SU-DHL-6 (cell line): ENCODE results near the gene PKP2.
"Not testable (repeated sequence)": the region's sequence is repeated elsewhere in the genome, so short reads cannot be mapped to it uniquely, and the experiment has no call there.

Experiments
- H2AFZ ChIP-seq: fragments of 200-600 bp; sonication (generic); 2 replicates; pipeline ENCODE4 v1.6.1; 2014; ENCODE audit warnings: low read depth, mild to moderate bottlenecking, moderate library complexity, mixed read lengths, antibody characterized with exemption, low read length; ENCODE audit not compliant: severe bottlenecking
- H3F3A ChIP-seq: fragments of 200-600 bp; shearing (Covaris generic); 2 replicates; pipeline ENCODE4 v1.6.0; 2016; ENCODE audit warnings: antibody characterized with exemption, mild to moderate bottlenecking; ENCODE audit not compliant: insufficient read depth
- H3K27ac ChIP-seq: fragments of 200-600 bp; sonication (generic); 2 replicates; pipeline ENCODE4 v1.5.1; 2016; ENCODE audit warnings: low read depth, mild to moderate bottlenecking, low read length, moderate library complexity, mixed read lengths
- H3K27me3 ChIP-seq: fragments of 200-600 bp; sonication (generic), shearing (Covaris generic); 2 replicates; pipeline ENCODE4 v1.6.0; 2014; ENCODE audit warnings: mild to moderate bottlenecking, low read length
- H3K36me3 ChIP-seq: fragments of 200-600 bp; sonication (generic); 2 replicates; pipeline ENCODE4 v1.6.1; 2014; ENCODE audit warnings: mild to moderate bottlenecking, low read length, mixed read lengths
- H3K4me2 ChIP-seq: fragments of 300-600, 200-600 bp; shearing (Covaris generic), sonication (generic); 2 replicates; pipeline ENCODE4 v1.6.0; 2014; ENCODE audit warnings: low read length, low read depth, mild to moderate bottlenecking; ENCODE audit not compliant: poor library complexity, severe bottlenecking
- H3K4me3 ChIP-seq: fragments of 200-600 bp; sonication (generic); 2 replicates; pipeline ENCODE4 v1.5.1; 2014; ENCODE audit warnings: antibody characterized with exemption, low read length, mild to moderate bottlenecking, mixed read lengths; ENCODE audit not compliant: insufficient read depth, poor library complexity, severe bottlenecking
- H3K79me2 ChIP-seq: fragments of 200-600 bp; sonication (generic); 2 replicates; pipeline ENCODE4 v1.6.1; 2014; ENCODE audit warnings: mild to moderate bottlenecking, low read length, moderate library complexity; ENCODE audit not compliant: insufficient read depth
- H3K9ac ChIP-seq: fragments of 200-600 bp; sonication (generic); 2 replicates; pipeline ENCODE4 v1.7.0; 2014; ENCODE audit warnings: mild to moderate bottlenecking, low read length
- H3K9me2 ChIP-seq: fragments of 200-600 bp; sonication (generic); replicated peaks from 2 replicates; pipeline ENCODE4 v1.6.1; 2014; ENCODE audit warnings: low read length; ENCODE audit not compliant: insufficient read depth
- H3K9me3 ChIP-seq: fragments of 200-600 bp; sonication (generic); 2 replicates; pipeline ENCODE4 v1.6.1; 2014; ENCODE audit warnings: low read length, mixed read lengths; ENCODE audit not compliant: insufficient read depth
- H4K20me1 ChIP-seq: fragments of 200-600 bp; sonication (generic); 2 replicates; pipeline ENCODE4 v1.6.1; 2014; ENCODE audit warnings: low read depth, mild to moderate bottlenecking, antibody characterized with exemption, low read length, moderate library complexity, mixed read lengths
- EZH2phosphoT487 ChIP-seq: fragments of 200-600 bp; sonication (generic), shearing (Covaris generic); conservative IDR thresholded peaks from 2 replicates; pipeline ENCODE4 v1.6.1; 2018; ENCODE audit warnings: mild to moderate bottlenecking, antibody characterized with exemption, low read length, moderate library complexity, mixed read lengths
- TF ChIP-seq, protein P1 (sequence below): fragments of 200-600 bp; sonication (generic); IDR thresholded peaks from one replicate; pipeline ENCODE4 v1.5.1; 2017; ENCODE audit warnings: antibody characterized with exemption, mild to moderate bottlenecking, low read length, moderate library complexity; ENCODE audit not compliant: insufficient read depth, poor library complexity, severe bottlenecking

Gene PKP2

GRCh38 chr12:32893043-32893442 lies 3.5 kb downstream of the PKP2 start:
- H3K27ac ChIP-seq, result no peak overlapping the region
- H3K4me3 ChIP-seq, result no peak overlapping the region
- no peaks in the 10 kb centered on the region for H3K27me3 ChIP-seq
- no peak overlapping the region for H3K9ac ChIP-seq
- H3F3A ChIP-seq, result no peaks in the 10 kb centered on the region
- no peak overlapping the region for H3K4me2 ChIP-seq
- H3K36me3 ChIP-seq, result no peaks in the 10 kb centered on the region
- no peaks in the 10 kb centered on the region for H4K20me1 ChIP-seq
- no peaks in the 10 kb centered on the region for H3K9me2 ChIP-seq
- TF ChIP-seq, protein P1, sequence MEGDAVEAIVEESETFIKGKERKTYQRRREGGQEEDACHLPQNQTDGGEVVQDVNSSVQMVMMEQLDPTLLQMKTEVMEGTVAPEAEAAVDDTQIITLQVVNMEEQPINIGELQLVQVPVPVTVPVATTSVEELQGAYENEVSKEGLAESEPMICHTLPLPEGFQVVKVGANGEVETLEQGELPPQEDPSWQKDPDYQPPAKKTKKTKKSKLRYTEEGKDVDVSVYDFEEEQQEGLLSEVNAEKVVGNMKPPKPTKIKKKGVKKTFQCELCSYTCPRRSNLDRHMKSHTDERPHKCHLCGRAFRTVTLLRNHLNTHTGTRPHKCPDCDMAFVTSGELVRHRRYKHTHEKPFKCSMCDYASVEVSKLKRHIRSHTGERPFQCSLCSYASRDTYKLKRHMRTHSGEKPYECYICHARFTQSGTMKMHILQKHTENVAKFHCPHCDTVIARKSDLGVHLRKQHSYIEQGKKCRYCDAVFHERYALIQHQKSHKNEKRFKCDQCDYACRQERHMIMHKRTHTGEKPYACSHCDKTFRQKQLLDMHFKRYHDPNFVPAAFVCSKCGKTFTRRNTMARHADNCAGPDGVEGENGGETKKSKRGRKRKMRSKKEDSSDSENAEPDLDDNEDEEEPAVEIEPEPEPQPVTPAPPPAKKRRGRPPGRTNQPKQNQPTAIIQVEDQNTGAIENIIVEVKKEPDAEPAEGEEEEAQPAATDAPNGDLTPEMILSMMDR, result no peak
- no peak for TF ChIP-seq EZH2phosphoT487
- no peaks in the 10 kb centered on the region for H3K9me3 ChIP-seq
- no peak overlapping the region for H2AFZ ChIP-seq
- H3K79me2 ChIP-seq, result no peaks in the 10 kb centered on the region

DNA sequence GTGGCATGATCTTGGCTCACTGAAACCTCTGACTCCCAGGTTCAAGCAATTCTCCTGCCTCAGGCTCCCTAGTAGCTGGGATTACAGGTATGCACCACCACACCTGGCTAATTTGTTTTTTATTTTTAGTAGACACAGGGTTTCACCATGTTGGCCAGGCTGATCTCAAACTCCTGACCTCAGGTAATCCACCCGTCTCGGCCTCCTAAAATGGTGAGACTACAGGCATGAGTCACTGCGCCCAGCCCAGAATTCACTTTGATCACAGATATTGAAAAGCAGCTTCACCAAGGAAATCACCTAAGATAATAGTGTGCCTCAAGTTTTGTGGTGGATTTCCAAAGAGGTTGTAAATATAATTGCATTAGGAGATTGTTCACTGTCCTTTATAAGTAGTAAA lies 4.2 kb downstream of the PKP2 start:
- not testable (repeated sequence) for H3K27me3 ChIP-seq, H3K79me2 ChIP-seq, H3K9ac ChIP-seq, H3K9me3 ChIP-seq, H3K9me2 ChIP-seq, H2AFZ ChIP-seq, H3K4me3 ChIP-seq, H3K4me2 ChIP-seq, H4K20me1 ChIP-seq, H3K36me3 ChIP-seq, H3F3A ChIP-seq, H3K27ac ChIP-seq

- H4K20me1 ChIP-seq, result no peaks in the 10 kb centered on the region
- no peak overlapping the region for H3K9ac ChIP-seq
- no peaks in the 10 kb centered on the region for H3K9me2 ChIP-seq
- no peak for TF ChIP-seq EZH2phosphoT487
- TF ChIP-seq, protein P1, result no peak
- no peaks in the 10 kb centered on the region for H3K36me3 ChIP-seq
- H3K27me3 ChIP-seq, result no peaks in the 10 kb centered on the region
- no peak overlapping the region for H3K27ac ChIP-seq
- H3K9me3 ChIP-seq, result no peaks in the 10 kb centered on the region
- H3K79me2 ChIP-seq, result no peaks in the 10 kb centered on the region
- no peaks in the 10 kb centered on the region for H3F3A ChIP-seq
- no peak overlapping the region for H2AFZ ChIP-seq
- H3K4me3 ChIP-seq, result no peak overlapping the region
- H3K4me2 ChIP-seq, result no peak overlapping the region
Measured at GRCh38 chr12:32891956-32892355, 4.6 kb downstream of the PKP2 start.

GRCh38 chr12:32891526-32891925 lies 5.1 kb downstream of the PKP2 start:
- H3K36me3 ChIP-seq, result no peaks in the 10 kb centered on the region
- no peaks in the 10 kb centered on the region for H4K20me1 ChIP-seq
- H3K27ac ChIP-seq, result no peak overlapping the region
- TF ChIP-seq, protein P1, result no peak
- no peak for TF ChIP-seq EZH2phosphoT487
- H3K4me3 ChIP-seq, result no peak overlapping the region
- H3K27me3 ChIP-seq, result no peaks in the 10 kb centered on the region
- no peak overlapping the region for H3K9ac ChIP-seq
- H3K79me2 ChIP-seq, result no peaks in the 10 kb centered on the region
- H3K9me3 ChIP-seq, result no peaks in the 10 kb centered on the region
- H3K9me2 ChIP-seq, result no peaks in the 10 kb centered on the region
- H3F3A ChIP-seq, result no peaks in the 10 kb centered on the region
- no peak overlapping the region for H3K4me2 ChIP-seq
- H2AFZ ChIP-seq, result no peak overlapping the region
